GM12875 (cell line): ENCODE results near the gene LRRC63.
"Not testable (repeated sequence)": the region's sequence is repeated elsewhere in the genome, so short reads cannot be mapped to it uniquely, and the experiment has no call there.

Experiments
- H3K4me3 ChIP-seq: one replicate; pipeline ENCODE4 v1.5.1; 2011; ENCODE audit warnings: low read depth, low read length, control low read depth
- CTCF ChIP-seq: IDR thresholded peaks from 2 replicates; pipeline ENCODE4 v1.5.1; 2011; ENCODE audit warnings: low read depth, mild to moderate bottlenecking, control low read depth, inconsistent platforms, low read length, moderate library complexity, borderline replicate concordance; ENCODE audit not compliant: insufficient read depth

Gene LRRC63

GRCh38 chr13:46210362-46211083 lies 1.2 kb upstream of the LRRC63 start:
- H3K4me3 ChIP-seq = no peak overlapping the region
- TF ChIP-seq CTCF = no peak

- TF ChIP-seq CTCF = no peak
- H3K4me3 ChIP-seq = peak overlapping the region; percentile 62
These were observed 629 bp upstream of the LRRC63 start for GRCh38 chr13:46211116-46211482.

- H3K4me3 ChIP-seq = no peak overlapping the region
- no peak for TF ChIP-seq CTCF
These were observed 1.5 kb downstream of the LRRC63 start for GRCh38 chr13:46213242-46213641.

GRCh38 chr13:46214741-46215140 lies 3.0 kb downstream of the LRRC63 start:
- not testable (repeated sequence) for H3K4me3 ChIP-seq

- not testable (repeated sequence) for H3K4me3 ChIP-seq
These were observed 8.5 kb downstream of the LRRC63 start for GRCh38 chr13:46220234-46220633.

GRCh38 chr13:46229251-46229650 lies 17.5 kb downstream of the LRRC63 start:
- TF ChIP-seq CTCF = no peak

GRCh38 chr13:46232281-46232680 lies 20.6 kb downstream of the LRRC63 start:
- H3K4me3 ChIP-seq = no peak overlapping the region
- TF ChIP-seq CTCF = no peak

More at GRCh38 chr13:46229251-46229650, 17.5 kb downstream of the LRRC63 start:
- H3K4me3 ChIP-seq = no peak overlapping the region

- no peak for TF ChIP-seq CTCF
- H3K4me3 ChIP-seq = no peak overlapping the region
These were observed 23.6 kb downstream of the LRRC63 start for GRCh38 chr13:46235286-46235685.
